Measurements from ENCODE around the gene BTN3A1. TPM values are rescaled to one million over a fixed set of nuclear protein-coding genes. Genes with fewer than 3 reads are reported as not detected.

The BTN3A1 gene
- total and polyA plus RNA-seq, 10 of the 15 experiments (the other 5 are each of a cell fraction or from before 2014, with no cell fraction given): 5.6 to 60.1 (median 16.1) TPM

- TF ChIP-seq ELK1 (IDR thresholded peaks at IDR 0.05; ENCODE audit: low read depth, low read length): no peak
- TF ChIP-seq DPF2 (IDR thresholded peaks at IDR 0.05): no peak
- TF ChIP-seq TCF12 (IDR thresholded peaks at IDR 0.05; ENCODE audit: low read depth, low read length): no peak
- TF ChIP-seq BACH1 (IDR thresholded peaks at IDR 0.05; ENCODE audit: borderline replicate concordance): no peak
- TF ChIP-seq KLF5 (IDR thresholded peaks at IDR 0.05; ENCODE audit: partially characterized antibody): no peak
- no peak for TF ChIP-seq NFXL1 (IDR thresholded peaks at IDR 0.05; ENCODE audit: borderline replicate concordance)
These were observed 25.4 kb downstream of the BTN3A1 start (continued) for GRCh38 chr6:26427451-26427809.

GRCh38 chr6:26428206-26428605, 26.1 kb downstream of the BTN3A1 start:
- intact Hi-C loops (cut with micrococcal nuclease; ENCODE audit: unreplicated experiment): no loop called here
- POLR2A ChIA-PET: interaction anchor here (0.8 kb wide), 1 partner anchor 12 kb away, joined by 4 read pairs; the partner anchor contains the start of gene BTN3A3
- no peak overlapping the region for H3K4me3 ChIP-seq
- CTCF ChIA-PET: no interaction called here
- ATAC-seq: no peak
- H3K9me3 ChIP-seq (replicated peaks; ENCODE audit: control insufficient read depth, insufficient read depth, low read length): no peaks in the 10 kb centered on the region; the same call in 2 of the 3 replicates
- DNase-seq (ENCODE audit: low read depth, low spot score): no peak
- H3K36me3 ChIP-seq (ENCODE audit: control insufficient read depth in 2 of 2, insufficient read depth in 2 of 2, low read length in 1 of 2): no peaks in the 10 kb centered on the region; a peak in 2 of 4 replicates
- in situ Hi-C loops (cut with MboI): no loop called here
- no TSS peak for BruUV-seq (replicated peaks)
- TF ChIP-seq STAT1 (conservative IDR thresholded peaks at IDR 0.05) (no peak), WRNIP1 (IDR thresholded peaks at IDR 0.05; ENCODE audit: borderline replicate concordance, low read depth, low read length) (no peak), EGR1 (IDR thresholded peaks at IDR 0.05; ENCODE audit: borderline replicate concordance in 1 of 2, low read depth in 2 of 2, low read length in 2 of 2) (no peak), SUPT20H (IDR thresholded peaks at IDR 0.05; ENCODE audit: borderline replicate concordance, control insufficient read depth, low read depth, low read length) (no peak), SREBF2 (IDR thresholded peaks at IDR 0.05; ENCODE audit: low read length) (no peak)
- WGBS (ENCODE audit: insufficient coverage, insufficient replicate concordance, low lambda C conversion rate, missing lambda C conversion rate): 97% methylated on average over 2 of the region's 2 CpGs
- FAIRE-seq: no peak
- H3K27ac ChIP-seq (ENCODE audit: control insufficient read depth, insufficient read depth): no peak overlapping the region
- SMC1A ChIA-PET (ENCODE audit: uncharacterized antibody, unreplicated experiment): interaction anchor here (0.5 kb wide), 1 partner anchor 142 kb away, joined by 3 read pairs; no protein-coding TSS in a partner anchor
- no peak overlapping the region for H2AFZ ChIP-seq (ENCODE audit: control insufficient read depth, low read depth, low read length)
- no peaks in the 10 kb centered on the region for H3K4me1 ChIP-seq (ENCODE audit: control insufficient read depth, insufficient read depth, low read length)
- no peaks in the 10 kb centered on the region for H4K20me1 ChIP-seq (ENCODE audit: control insufficient read depth, insufficient read depth)
- no peak overlapping the region for H3K4me2 ChIP-seq (ENCODE audit: control insufficient read depth, insufficient read depth)
- no peaks in the 10 kb centered on the region for H3K27me3 ChIP-seq (replicated peaks in 1 of 2; ENCODE audit: control insufficient read depth in 2 of 2, insufficient read depth in 2 of 2, low read length in 1 of 2)
- H3K9ac ChIP-seq (ENCODE audit: control insufficient read depth, insufficient read depth, low read length): no peak overlapping the region
- RAD21 ChIA-PET (ENCODE audit: unreplicated experiment): no interaction called here
- H3K79me2 ChIP-seq (ENCODE audit: control insufficient read depth, insufficient read depth, low read length): no peaks in the 10 kb centered on the region
